HFFc6 (cell line): Measurements from ENCODE around the gene QRSL1. TPM values are rescaled to one million over a fixed set of nuclear protein-coding genes. Genes with fewer than 3 reads are reported as not detected.
"Not testable (repeated sequence)": the region's sequence is repeated elsewhere in the genome, so short reads cannot be mapped to it uniquely, and the experiment has no call there.

ENCODE experiments used
- DNase-seq: peaks from one replicate; pipeline ENCODE4 v3.0.0-alpha.2; 2018
- H3K27ac Mint-ChIP-seq: 2 replicates; pipeline ENCODE4 v1.8.0; 2020; ENCODE audit warnings: mild to moderate bottlenecking, mixed read lengths
- H3K27me3 Mint-ChIP-seq: 2 replicates; pipeline ENCODE4 v1.8.0; 2021; ENCODE audit warnings: mild to moderate bottlenecking, moderate library complexity, mixed read lengths; ENCODE audit not compliant: insufficient read depth
- H3K36me3 Mint-ChIP-seq: 2 replicates; pipeline ENCODE4 v1.8.0; 2021; ENCODE audit warnings: low read depth, mixed read lengths
- H3K4me1 Mint-ChIP-seq: 2 replicates; pipeline ENCODE4 v1.8.0; 2020; ENCODE audit warnings: low read depth, mixed read lengths
- H3K4me3 Mint-ChIP-seq: 2 replicates; pipeline ENCODE4 v1.8.0; 2020; ENCODE audit warnings: mild to moderate bottlenecking, moderate library complexity, mixed read lengths
- H3K9me3 Mint-ChIP-seq: 2 replicates; pipeline ENCODE4 v1.8.0; 2020; ENCODE audit warnings: mild to moderate bottlenecking, mixed read lengths
- CTCF ChIP-seq: fragments of 200-600 bp; sonication (generic); IDR thresholded peaks from 2 replicates; pipeline ENCODE4 v1.5.0; 2021; ENCODE audit warnings: antibody characterized with exemption, mild to moderate bottlenecking
- total RNA-seq, 6 experiments: library from RNA; stranded (reverse); fragmentation: NEBNext Ultra II Directional; extraction: Animal tissue kit (Norgen Biotek cat#: 25700); gene quantifications; 2 replicates in 1 of 6; 3 replicates in 5 of 6; pipeline ENCODE4 v1.2.3, GENCODE V29; 2021

QRSL1 gene
- total RNA-seq, 6 experiments from 2014 or later = 8.8 to 12.4 (median 10.1) TPM

DNA sequence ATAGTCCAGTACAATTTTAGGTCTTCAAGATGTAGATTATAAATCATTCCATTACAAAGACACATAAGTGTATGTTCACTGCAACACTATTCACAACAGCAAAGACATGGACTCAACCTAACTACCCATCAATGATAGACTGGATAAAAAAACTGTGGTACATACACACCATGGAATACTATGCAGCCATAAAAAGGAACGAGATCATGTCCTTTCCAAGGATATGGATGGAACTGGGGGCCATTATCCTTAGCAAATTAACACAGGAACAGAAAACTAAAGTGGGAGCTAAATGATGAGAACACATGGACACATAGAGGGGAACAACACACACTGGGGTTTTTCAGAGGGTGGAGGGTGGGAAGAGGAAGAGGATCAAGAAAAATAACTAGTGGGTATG is 6.3 kb upstream of the QRSL1 start:
- Mint-ChIP-seq H3K27me3 (no peaks in the 10 kb centered on the region), H3K9me3 (no peaks in the 10 kb centered on the region), H3K4me1 (peaks cover 27% of the 10 kb centered on the region), H3K36me3 (peaks cover 14% of the 10 kb centered on the region), H3K4me3 (no peak overlapping the region), H3K27ac (no peak overlapping the region)
- no peak for TF ChIP-seq CTCF
- no peak for DNase-seq

GRCh38 chr6:106626485-106626884 is 2.9 kb upstream of the QRSL1 start:
- no peak overlapping the region for H3K4me3 Mint-ChIP-seq
- no peak for TF ChIP-seq CTCF
- peaks cover 37% of the 10 kb centered on the region for H3K4me1 Mint-ChIP-seq
- no peak for DNase-seq
- H3K27ac Mint-ChIP-seq = no peak overlapping the region
- H3K27me3 Mint-ChIP-seq = no peaks in the 10 kb centered on the region
- no peaks in the 10 kb centered on the region for H3K9me3 Mint-ChIP-seq
- H3K36me3 Mint-ChIP-seq = peaks cover 14% of the 10 kb centered on the region

GRCh38 chr6:106627760-106628159 is 1.6 kb upstream of the QRSL1 start:
- H3K4me3 Mint-ChIP-seq, DNase-seq, H3K27me3 Mint-ChIP-seq, H3K9me3 Mint-ChIP-seq, H3K36me3 Mint-ChIP-seq, H3K27ac Mint-ChIP-seq: not testable (repeated sequence)
- peaks cover 38% of the 10 kb centered on the region for H3K4me1 Mint-ChIP-seq

DNA sequence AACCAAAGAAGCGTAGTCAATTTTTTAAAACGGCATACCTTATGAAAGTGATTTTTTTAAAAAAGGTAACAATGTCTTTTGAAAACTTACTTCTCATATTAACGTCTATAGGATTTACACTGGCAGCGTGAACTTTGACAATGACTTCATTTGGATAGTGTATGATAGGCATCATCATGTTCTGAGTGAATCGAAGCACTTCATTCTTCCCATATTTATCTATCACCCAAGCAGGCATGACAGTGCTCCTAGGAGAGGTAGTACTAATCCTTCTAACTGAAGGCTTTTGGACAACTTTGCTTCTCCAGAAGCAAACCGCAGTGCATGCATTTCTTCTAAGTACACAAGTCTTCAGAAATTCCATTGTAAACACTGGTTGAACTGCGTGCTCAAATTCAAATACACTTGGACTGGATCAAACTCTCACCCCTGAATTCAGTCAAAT is 698 bp upstream of the QRSL1 start:
- no peak for TF ChIP-seq CTCF
- 0 out of 2 replicates have a peak, but pooled peaks cover 3% of the 10 kb centered on the region for H3K36me3 Mint-ChIP-seq
- H3K27me3 Mint-ChIP-seq = no peaks in the 10 kb centered on the region
- DNase-seq = no peak
- peak overlapping the region; percentile 91 for H3K27ac Mint-ChIP-seq
- H3K9me3 Mint-ChIP-seq = no peaks in the 10 kb centered on the region
- H3K4me1 Mint-ChIP-seq = peaks cover 38% of the 10 kb centered on the region
- H3K4me3 Mint-ChIP-seq = peak overlapping the region; percentile 95

GRCh38 chr6:106629859-106630163 is 433 bp downstream of the QRSL1 start:
- no peaks in the 10 kb centered on the region for H3K27me3 Mint-ChIP-seq
- H3K4me3 Mint-ChIP-seq = peak overlapping the region; percentile 95
- 0 out of 2 replicates have a peak, but pooled peaks cover 3% of the 10 kb centered on the region for H3K36me3 Mint-ChIP-seq
- peaks cover 38% of the 10 kb centered on the region for H3K4me1 Mint-ChIP-seq
- no peak for DNase-seq
- no peak for TF ChIP-seq CTCF
- peak overlapping the region; percentile 91 for H3K27ac Mint-ChIP-seq
- H3K9me3 Mint-ChIP-seq = no peaks in the 10 kb centered on the region

- peaks cover 38% of the 10 kb centered on the region for H3K4me1 Mint-ChIP-seq
- H3K9me3 Mint-ChIP-seq = no peaks in the 10 kb centered on the region
- H3K36me3 Mint-ChIP-seq = 0 out of 2 replicates have a peak, but pooled peaks cover 3% of the 10 kb centered on the region
- DNase-seq = no peak
- no peaks in the 10 kb centered on the region for H3K27me3 Mint-ChIP-seq
- H3K4me3 Mint-ChIP-seq = peak overlapping the region; percentile 95
- no peak for TF ChIP-seq CTCF
- peak overlapping the region; percentile 91 for H3K27ac Mint-ChIP-seq
Observed at GRCh38 chr6:106630366-106630765, 988 bp downstream of the QRSL1 start.
